NB4 (cell line): ENCODE results near the gene CSTF2T.

Experiments
- DNase-seq: peaks from one replicate; pipeline ENCODE4 v3.0.0; 2010; ENCODE audit warnings: low read depth
- H3K4me3 ChIP-seq: one replicate; pipeline ENCODE4 v1.5.1; 2011; ENCODE audit warnings: mild to moderate bottlenecking, low read depth, low read length, moderate library complexity
- MYC ChIP-seq: IDR thresholded peaks from 2 replicates; pipeline ENCODE4 v1.6.1; 2011; ENCODE audit warnings: low read depth, low read length
- POLR2A ChIP-seq: IDR thresholded peaks from 2 replicates; pipeline ENCODE4 v1.6.1; 2011; ENCODE audit warnings: mild to moderate bottlenecking; ENCODE audit not compliant: insufficient read length; ENCODE audit errors: extremely low read depth
- TF ChIP-seq, protein P1 (sequence below): IDR thresholded peaks from one replicate; pipeline ENCODE4 v1.5.1; 2012; ENCODE audit warnings: low read depth, low read length
- TF ChIP-seq, protein P2 (sequence below): IDR thresholded peaks from 2 replicates; pipeline ENCODE4 v1.6.1; 2011; ENCODE audit warnings: low read depth, low read length

The CSTF2T gene

GRCh38 chr10:51706225-51706624 is 6.8 kb upstream of the CSTF2T start:
- no peak overlapping the region for H3K4me3 ChIP-seq
- TF ChIP-seq, protein P1, sequence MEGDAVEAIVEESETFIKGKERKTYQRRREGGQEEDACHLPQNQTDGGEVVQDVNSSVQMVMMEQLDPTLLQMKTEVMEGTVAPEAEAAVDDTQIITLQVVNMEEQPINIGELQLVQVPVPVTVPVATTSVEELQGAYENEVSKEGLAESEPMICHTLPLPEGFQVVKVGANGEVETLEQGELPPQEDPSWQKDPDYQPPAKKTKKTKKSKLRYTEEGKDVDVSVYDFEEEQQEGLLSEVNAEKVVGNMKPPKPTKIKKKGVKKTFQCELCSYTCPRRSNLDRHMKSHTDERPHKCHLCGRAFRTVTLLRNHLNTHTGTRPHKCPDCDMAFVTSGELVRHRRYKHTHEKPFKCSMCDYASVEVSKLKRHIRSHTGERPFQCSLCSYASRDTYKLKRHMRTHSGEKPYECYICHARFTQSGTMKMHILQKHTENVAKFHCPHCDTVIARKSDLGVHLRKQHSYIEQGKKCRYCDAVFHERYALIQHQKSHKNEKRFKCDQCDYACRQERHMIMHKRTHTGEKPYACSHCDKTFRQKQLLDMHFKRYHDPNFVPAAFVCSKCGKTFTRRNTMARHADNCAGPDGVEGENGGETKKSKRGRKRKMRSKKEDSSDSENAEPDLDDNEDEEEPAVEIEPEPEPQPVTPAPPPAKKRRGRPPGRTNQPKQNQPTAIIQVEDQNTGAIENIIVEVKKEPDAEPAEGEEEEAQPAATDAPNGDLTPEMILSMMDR = no peak
- no peak for TF ChIP-seq POLR2A
- no peak for TF ChIP-seq MYC
- TF ChIP-seq, protein P2, sequence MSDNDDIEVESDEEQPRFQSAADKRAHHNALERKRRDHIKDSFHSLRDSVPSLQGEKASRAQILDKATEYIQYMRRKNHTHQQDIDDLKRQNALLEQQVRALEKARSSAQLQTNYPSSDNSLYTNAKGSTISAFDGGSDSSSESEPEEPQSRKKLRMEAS = no peak
- no peak for DNase-seq

DNA sequence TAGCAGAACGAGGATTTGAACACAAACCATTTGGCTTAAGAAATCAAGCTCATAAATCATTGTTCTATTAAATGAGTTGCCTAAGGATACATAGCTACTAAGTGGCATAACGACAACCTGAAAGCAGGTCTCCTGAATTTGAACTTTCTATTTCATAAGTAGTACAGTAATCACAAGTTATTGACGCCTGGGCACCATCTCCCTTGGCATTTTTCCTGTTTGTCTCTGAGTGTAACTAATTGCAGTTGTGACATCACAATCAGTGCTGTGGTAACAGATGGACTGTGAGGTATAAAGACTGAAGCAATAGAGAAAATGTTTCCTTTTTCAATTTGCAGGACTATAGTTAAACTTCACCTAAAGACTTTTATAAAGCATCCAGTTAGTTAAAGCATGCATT is 6.4 kb upstream of the CSTF2T start:
- no peak for DNase-seq
- TF ChIP-seq POLR2A (no peak), MYC (no peak)
- TF ChIP-seq, protein P1 = no peak
- TF ChIP-seq, protein P2 = no peak
- H3K4me3 ChIP-seq = no peak overlapping the region

DNA sequence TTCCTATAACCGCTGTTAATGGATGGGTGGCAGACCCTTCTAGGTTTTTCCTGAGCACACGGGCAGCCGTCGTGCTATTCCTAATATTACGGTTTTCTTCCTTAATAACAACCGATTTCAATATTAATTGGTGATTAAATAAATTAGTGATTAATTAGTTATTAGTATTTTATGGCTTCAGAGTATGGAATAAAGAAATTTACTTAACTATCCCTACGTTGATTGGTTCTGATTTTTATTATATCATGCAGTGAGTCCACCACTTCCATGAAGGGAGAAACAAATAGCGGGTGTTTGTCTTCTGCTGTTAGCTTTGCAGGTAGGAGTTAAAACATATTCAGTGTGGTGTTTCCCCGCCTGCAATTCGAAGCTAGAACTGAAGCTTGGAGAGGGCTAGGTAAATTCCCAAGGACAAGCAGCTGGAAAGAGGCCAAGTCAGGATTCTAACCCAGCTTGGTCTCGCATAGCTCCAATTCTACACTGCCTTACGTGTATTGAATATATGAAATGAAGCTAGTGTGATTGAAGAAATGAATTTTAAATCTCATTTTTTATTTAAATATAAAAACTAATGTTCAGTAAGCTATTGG is 928 bp upstream of the CSTF2T start:
- TF ChIP-seq MYC = no peak
- TF ChIP-seq, protein P2 = no peak
- TF ChIP-seq POLR2A = no peak
- TF ChIP-seq, protein P1 = no peak
- no peak overlapping the region for H3K4me3 ChIP-seq
- no peak for DNase-seq

DNA sequence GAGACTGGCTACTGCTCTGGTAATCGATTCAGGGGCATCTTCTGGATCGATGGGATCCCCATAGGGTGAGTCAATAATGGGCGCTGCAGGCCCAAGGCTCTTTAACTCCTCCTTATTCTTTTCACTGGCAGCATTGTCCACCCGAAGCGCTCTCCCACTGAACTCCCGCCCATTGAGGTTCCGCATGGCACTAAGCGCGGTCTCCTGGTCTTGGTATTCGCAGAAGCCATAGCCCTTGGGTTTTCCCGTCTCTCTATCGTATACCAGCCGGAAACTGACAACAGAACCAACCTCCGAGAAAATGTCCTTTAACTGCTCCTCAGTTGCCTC is 285 bp downstream of the CSTF2T start:
- no peak for DNase-seq
- TF ChIP-seq, protein P2 = no peak
- no peak for TF ChIP-seq POLR2A
- TF ChIP-seq MYC = 0 out of 2 replicates have a peak, but pooled peaks have one; percentile 23
- TF ChIP-seq, protein P1 = no peak
- H3K4me3 ChIP-seq = peak overlapping the region; percentile 98

DNA sequence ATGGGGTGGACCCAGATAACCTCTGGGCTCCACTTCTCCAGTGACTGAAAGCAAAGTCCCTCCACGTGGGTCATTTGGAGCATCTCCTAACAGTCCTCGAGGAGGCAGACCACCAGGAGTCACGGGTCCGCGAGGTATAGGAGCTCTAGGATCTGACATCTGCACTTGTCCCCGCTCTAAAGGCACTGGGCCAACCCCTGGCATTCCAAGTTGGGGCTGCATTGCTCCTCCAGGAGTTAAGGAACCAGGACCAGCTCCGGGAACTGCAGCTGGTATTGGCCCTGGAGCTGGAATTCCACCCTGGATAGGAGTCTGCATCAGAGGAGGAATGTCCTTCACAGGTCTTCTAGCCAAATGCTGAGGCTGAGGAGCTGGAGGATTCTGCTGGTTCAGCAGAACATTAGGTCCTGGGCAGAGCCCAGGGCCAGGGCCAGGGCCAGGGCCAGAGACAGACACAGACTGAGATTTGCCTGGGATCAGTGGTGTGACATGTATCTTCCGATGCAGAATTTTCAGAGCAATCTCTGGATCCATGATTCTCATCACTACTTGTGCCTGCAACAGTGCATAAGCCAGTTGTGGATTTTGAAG is 827 bp downstream of the CSTF2T start:
- H3K4me3 ChIP-seq = peak overlapping the region; percentile 98
- DNase-seq = no peak
- TF ChIP-seq, protein P2 = no peak

DNA sequence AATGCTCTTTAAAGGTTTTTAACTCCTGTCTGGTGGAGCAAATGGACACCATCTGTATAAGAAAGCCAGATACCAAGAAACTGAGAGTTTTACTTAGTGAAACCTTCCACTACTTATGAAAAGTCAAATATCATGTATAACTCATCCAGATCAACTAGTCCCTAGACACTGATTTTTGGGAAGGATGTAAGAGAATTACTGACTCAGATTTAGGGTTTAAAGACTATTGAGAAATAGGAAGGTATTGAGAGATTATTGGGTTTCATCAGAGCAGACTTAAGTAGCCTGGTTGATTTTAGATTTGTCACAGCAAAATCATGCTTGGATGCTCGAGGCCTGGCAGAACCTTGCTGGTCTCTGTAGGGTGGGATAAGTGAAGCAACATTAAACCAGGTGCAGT is 3.1 kb downstream of the CSTF2T start:
- TF ChIP-seq POLR2A (no peak), MYC (no peak)
- TF ChIP-seq, protein P2 = no peak
- TF ChIP-seq, protein P1 = no peak
- DNase-seq = no peak
- H3K4me3 ChIP-seq = no peak overlapping the region
